NCI-H146 (cell line): ENCODE measurements around the gene L2HGDH.
"Not testable (repeated sequence)": the region's sequence is repeated elsewhere in the genome, so short reads cannot be mapped to it uniquely, and the experiment has no call there.

Experiments
- DNase-seq: peaks from one replicate; lab custom pipeline; 2025; lab: John Stamatoyannopoulos, UW

L2HGDH gene

GRCh38 chr14:50311972-50312733 lies at the start of gene L2HGDH, which contains the start of gene DMAC2L:
Gene L2HGDH (minus strand): TSS chr14:50312229. CDS start chr14:50312150, 79 bp downstream.
Gene DMAC2L (plus strand): TSS chr14:50312324. CDS start chr14:50321488, 9,164 bp downstream.
- peak; percentile 96 for DNase-seq

GRCh38 chr14:50360851-50361250 lies 48.8 kb upstream of the L2HGDH start:
- DNase-seq: no peak

- no peak for DNase-seq
Observed at GRCh38 chr14:50360093-50360492, 48.1 kb upstream of the L2HGDH start.

DNA sequence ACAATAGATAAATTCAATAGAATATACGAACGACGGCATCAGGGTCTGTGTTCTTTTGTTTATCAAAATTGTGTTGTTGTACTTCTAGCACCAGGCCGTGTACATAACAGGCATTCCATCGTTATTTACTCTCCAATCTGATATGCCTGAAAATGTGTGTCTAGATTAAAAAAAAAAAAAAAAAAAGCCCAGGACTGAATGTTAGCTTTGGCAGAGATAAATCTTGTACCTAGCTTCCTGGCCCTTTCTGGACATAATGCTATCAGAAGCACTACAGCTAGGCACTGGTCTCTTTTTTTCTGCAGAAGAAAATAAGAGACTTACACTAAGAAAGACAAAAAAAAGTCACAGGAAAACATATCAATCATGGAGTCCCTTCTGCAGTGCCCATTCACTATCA lies 47.6 kb upstream of the L2HGDH start:
- no peak for DNase-seq

GRCh38 chr14:50357753-50358395 lies 45.8 kb upstream of the L2HGDH start:
- no peak for DNase-seq

GRCh38 chr14:50357124-50357523 lies 45.1 kb upstream of the L2HGDH start:
- DNase-seq: no peak

DNA sequence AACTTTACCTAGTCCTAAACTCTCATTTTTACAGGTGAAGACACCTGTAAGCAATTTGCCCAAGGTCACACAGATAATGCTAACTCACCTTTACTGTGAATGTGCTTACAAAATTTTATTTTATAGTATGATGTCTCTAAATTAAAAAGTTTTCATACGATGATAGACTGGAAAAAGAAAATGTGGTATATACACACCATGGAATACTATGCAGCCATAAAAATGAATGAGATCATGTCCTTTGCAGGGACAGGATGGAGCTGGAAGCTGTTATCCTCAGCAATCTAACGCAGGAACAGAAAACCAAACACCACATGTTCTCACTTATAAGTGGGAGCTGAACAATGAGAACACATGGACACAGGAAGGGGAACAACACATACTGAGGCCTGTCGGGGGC lies 44.3 kb upstream of the L2HGDH start:
- DNase-seq: not testable (repeated sequence)

- no peak for DNase-seq
Observed at GRCh38 chr14:50355692-50356091, 43.7 kb upstream of the L2HGDH start.

GRCh38 chr14:50354527-50354926 lies 42.5 kb upstream of the L2HGDH start:
- DNase-seq: no peak

DNA sequence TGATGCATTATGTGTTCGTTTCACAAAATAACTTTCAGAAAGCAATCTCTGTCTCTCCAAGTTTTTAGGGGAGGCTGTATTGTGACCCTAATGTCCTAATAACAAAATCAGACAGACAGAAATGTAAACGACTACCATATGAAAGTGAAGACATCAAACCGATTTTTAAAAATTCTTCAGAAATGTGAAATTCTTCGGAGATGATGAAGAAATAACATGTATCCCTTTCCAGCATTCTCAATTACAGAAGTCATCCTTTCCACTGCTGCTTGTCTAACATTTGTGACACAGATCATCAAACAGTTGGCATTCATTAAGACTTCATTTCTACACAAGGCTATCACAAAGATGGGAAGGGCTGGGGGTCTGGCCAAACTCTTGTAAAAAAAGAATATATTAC lies 41.1 kb upstream of the L2HGDH start:
- no peak for DNase-seq

DNA sequence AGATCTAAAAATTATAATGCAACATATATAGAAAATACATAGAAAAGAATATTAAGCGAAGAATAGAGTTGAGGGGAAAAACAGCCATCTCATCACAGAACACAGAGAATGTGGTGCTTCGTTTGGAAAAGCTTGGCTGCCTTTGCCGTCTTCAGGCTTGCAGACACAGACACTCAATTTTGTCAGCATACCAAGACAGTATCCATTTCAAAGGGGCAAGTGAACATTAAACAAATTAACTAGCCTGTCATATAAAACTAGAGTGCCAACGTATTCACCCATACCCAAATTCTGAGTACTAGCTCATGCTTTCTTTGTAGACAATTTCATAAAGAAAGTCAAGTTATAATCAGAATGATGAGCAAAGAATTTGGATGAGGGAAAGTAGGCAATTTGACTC lies 40.6 kb upstream of the L2HGDH start:
- no peak for DNase-seq

GRCh38 chr14:50350975-50351374 lies 38.9 kb upstream of the L2HGDH start:
- no peak for DNase-seq

GRCh38 chr14:50348933-50349332 lies 36.9 kb upstream of the L2HGDH start:
- DNase-seq: no peak

GRCh38 chr14:50347521-50347920 lies 35.5 kb upstream of the L2HGDH start:
- DNase-seq: no peak

DNA sequence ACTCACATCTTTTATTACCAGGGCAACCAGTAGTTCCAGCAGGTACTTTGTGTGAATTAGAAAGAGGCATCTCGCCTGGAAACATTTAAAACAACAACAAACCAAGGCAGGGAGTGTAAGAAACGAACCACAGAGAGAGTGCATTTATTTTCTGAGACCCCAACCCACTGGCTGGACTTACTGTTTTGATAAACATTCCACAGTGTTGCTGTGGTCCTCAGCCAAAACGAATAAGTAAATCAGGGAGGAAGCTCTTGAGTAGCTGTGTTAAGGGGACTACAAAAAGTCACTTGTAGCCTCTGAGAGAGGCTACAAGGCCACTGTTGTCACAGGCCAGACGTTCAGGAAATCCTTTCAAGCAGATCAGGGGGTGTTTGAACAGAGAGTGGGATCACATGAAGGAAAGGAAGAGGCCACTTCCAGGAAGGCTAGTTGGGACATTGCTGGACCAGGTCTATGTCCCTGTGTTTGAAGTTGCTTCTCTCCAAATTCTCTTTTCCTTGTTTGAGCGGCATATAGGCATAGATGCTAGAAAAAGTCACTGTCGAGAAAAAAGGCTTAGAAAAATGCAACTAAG lies 33.9 kb upstream of the L2HGDH start:
- DNase-seq: no peak

GRCh38 chr14:50344876-50345563 lies 33.0 kb upstream of the L2HGDH start:
- DNase-seq: no peak

GRCh38 chr14:50344116-50344775 lies 32.2 kb upstream of the L2HGDH start:
- no peak for DNase-seq

DNA sequence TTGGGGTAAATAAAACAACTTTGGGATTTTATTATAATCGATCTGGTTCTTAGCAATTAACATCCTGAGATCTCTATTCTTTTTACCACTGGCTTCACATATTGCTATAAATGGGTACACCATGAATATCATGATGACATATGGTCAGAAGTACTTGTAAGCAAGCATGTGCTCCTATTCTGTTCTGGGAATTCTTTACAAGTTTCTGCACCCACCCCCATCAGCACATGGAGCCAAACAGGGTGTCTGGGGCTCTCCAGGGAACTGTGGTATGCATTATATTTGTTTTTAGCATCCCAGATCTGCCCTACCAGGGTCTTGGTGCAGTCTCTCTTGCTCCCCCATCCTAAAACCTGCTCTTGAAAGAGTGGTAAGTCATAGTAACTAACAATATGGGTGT lies 31.4 kb upstream of the L2HGDH start:
- no peak for DNase-seq

GRCh38 chr14:50342221-50343078 lies 30.4 kb upstream of the L2HGDH start:
- DNase-seq: peak; percentile 54

GRCh38 chr14:50340963-50341362 lies 28.9 kb upstream of the L2HGDH start:
- DNase-seq: no peak

- no peak for DNase-seq
Observed at GRCh38 chr14:50340045-50340444, 28.0 kb upstream of the L2HGDH start.
